RPMI7951 (cell line): ENCODE data around the gene ACADL. TPM values are rescaled to one million over a fixed set of nuclear protein-coding genes. Genes with fewer than 3 reads are reported as not detected.
A peak's percentile ranks its signal among the peaks of the same experiment; 100 is the strongest.

Experiments
- DNase-seq: peaks from one replicate; pipeline ENCODE4 v3.0.0-alpha.2; 2012; ENCODE audit warnings: low read depth
- total RNA-seq: library from RNA; depleted of rRNA; stranded (reverse); fragments of >200 nt; shearing (Covaris generic); gene quantifications from 2 replicates; pipeline ENCODE4 v1.2.3, GENCODE V29; 2014; rRNA removed

The ACADL gene
- not detected in 2 replicates for total RNA-seq

DNA sequence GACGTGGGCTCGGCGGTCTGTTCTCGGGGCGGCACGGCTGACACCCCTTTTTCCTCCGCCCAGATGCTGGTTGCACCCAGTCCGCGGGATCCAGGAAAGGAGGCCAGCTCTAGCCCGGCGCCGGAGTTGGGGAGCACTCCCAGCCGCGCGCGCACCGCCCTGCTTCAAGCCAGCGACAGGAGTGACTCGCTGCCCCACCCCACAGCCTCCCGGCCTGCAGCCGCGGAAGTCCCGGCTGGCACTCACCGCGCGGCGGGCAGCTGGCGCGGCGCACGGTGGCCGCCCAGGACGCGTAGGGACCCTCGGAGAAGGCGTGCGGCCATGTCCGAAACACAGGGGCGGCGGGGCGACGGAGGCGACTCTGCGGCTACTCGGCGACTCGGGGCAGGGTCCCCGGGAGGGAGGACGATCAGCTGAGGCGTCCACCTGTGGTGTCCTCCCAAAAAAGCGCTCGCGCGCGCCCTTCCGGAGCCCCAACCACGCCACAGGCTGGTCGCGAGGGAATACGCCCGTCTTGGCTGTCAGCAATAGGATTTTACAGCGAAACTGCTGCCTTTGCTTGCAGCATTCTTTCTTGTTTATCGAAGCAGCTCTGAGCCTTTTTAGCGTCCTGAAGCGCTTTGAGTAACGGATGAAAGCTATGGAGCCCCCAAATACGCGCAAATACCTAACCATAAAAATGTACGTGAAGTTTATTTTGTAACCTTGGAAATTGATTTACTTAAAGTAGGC lies at the start of gene ACADL:
ACADL (minus strand) TSS at position 507 of the 732 bp plus-strand sequence; CDS start at position 323, 184 bp downstream.
- peak; percentile 35 for DNase-seq

DNA sequence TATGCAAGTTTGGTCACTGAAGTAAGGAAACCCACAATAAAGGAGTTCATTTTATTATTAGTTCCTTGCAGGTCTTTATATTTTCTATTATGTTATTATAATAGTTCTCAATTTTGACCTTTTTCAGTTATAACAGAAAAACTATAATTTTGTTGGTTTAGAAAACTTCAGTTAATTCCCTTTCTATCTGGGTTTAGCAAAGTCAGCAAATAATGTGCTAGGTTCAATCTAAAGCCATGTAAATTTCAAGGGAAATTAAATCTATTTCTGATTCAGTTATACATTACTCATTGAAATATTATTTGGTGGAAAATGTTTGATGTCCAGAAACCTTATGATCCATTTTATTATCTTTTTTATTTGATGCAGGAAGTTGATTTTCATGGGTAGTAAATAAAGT lies 46.1 kb upstream of the ACADL start:
- DNase-seq: no peak

DNA sequence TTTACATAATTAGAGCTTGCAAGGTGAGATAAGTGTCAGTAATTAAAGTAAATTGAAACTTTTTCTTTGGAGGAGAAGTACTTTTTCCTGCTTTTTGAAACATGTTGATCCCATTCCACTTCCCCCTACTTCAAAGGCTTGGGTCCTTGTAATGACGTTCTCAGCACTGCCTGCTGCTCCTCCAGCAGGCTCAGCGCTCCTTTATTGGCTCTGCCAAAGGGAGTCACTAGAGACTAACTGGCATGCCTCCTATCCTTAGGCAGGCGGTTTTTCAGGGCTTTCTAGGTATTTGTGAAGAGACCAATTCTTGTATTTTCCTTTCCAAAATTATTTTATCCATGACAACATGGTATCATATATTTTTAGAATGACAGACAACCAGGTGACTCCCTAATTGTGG lies 43.9 kb upstream of the ACADL start:
- no peak for DNase-seq

- no peak for DNase-seq
Observed at GRCh38 chr2:210268281-210268680, 43.0 kb upstream of the ACADL start.

DNA sequence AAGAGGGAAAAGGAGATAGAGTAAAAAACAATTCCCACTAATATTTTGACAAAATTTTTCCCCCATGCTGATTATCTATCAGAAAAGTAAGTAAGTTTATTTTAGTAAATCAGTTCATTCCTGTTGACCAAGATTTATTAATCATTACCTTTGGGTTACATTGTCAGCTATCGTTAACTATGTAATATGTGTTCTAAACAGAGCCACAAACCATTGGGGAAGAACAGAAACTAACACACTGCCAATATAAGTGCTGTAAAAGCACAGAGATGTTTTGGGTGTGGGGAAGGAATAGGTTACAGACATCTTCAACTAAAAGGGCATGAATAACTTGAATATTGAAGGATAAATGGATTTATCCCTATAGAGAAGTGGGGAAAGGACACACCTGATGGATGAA lies 42.5 kb upstream of the ACADL start:
- no peak for DNase-seq

GRCh38 chr2:210264282-210264681 lies 39.0 kb upstream of the ACADL start:
- DNase-seq: no peak

DNA sequence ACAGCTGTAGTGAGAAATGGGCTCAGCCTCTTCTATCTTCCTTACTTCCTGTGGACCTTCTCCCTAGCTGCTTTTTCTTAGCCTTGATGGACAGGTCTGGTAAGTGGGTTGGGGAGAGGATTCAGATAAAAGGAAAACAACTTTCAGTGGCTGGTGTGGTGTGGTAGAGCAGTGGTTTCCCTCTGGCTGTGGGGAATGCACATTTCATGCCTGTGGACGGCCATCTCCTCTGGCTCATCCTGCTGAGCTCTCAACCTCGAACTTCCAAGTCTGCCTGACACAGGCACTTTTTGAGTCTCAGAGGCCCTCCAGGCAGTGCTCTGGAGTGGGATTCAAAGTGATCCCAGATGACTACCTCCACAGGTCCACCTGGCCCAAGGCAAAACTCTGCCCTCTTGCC lies 38.6 kb upstream of the ACADL start:
- no peak for DNase-seq

GRCh38 chr2:210262036-210262435 lies 36.8 kb upstream of the ACADL start:
- DNase-seq: no peak

GRCh38 chr2:210259687-210260086 lies 34.4 kb upstream of the ACADL start:
- no peak for DNase-seq

GRCh38 chr2:210252699-210253606 lies 27.7 kb upstream of the ACADL start:
- no peak for DNase-seq

DNA sequence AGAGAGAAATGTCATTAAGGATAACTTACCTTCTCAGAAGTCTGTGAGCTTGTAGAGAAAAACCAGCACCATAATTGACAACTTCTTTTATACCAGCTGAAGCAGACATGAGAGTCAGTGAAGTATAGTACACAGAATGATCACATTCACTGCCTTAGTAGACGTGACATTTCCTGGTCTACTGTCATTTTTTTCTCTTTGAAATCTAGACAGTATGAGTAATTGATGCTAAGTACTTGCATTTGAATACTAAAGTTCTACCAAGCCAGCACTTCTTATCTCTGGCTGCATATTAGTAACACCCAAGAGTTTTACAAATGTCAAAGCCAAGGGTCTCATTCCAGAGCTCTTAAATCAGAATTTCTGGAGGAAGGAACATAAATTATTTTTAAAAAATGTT lies 25.4 kb upstream of the ACADL start:
- DNase-seq: no peak

- no peak for DNase-seq
Observed at GRCh38 chr2:210233487-210233886, 8.2 kb upstream of the ACADL start.

DNA sequence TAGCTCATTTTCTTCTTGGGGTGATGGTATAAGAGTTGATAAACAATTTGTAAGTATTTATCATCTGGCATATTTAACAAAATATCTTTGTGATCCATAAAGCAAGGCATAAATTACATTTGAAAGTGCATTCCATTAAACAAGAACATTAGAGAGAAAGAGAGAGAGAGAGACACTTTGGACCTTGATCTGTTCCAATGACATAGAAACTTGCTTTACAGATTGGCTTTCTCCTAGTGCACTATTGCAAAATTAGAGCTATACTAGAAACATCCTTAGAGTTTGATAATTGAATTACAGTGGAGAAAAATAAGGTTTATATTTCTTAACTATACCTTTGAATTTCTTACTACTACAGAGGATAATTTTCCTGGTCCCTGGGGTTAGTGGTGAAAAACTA lies 5.7 kb upstream of the ACADL start:
- no peak for DNase-seq

DNA sequence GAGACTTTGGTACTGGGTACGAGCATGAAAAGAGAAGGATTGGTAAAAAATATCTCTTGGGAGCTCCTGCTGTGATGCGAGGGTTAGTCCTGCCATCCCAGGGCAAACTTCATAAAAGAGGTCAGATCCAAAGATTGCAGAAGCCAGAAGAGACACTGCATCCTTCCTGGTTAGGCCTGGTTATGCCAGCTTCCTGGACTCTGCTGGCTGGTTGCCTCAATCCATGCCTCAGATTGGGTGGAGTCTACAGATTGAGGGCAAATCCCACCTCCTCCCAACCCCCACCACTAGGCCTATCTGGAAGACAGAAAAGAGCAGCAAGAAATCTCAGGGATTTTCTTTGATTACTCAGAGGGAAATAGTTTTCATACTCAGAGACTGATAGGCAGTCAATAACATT lies 5.3 kb upstream of the ACADL start:
- DNase-seq: no peak

DNA sequence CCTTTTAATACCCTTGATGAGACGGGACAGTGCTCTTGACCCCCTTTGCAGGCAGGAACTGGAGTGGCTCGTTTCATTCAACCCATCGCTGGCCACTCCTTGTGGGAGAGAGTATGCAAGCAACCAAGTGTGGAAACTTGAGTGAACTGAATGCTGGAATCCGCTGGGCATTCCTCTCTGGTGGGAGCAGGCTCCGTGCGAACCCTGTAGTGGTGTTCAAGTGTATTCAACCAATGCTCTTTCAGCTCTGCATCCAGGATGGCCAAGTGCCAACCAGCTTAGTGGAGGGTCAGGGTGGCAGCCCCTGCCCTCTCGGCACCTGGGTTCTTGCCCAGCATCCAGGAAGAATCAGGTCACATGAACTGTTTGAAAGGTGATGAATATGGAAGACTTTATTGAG lies 3.3 kb upstream of the ACADL start:
- no peak for DNase-seq

DNA sequence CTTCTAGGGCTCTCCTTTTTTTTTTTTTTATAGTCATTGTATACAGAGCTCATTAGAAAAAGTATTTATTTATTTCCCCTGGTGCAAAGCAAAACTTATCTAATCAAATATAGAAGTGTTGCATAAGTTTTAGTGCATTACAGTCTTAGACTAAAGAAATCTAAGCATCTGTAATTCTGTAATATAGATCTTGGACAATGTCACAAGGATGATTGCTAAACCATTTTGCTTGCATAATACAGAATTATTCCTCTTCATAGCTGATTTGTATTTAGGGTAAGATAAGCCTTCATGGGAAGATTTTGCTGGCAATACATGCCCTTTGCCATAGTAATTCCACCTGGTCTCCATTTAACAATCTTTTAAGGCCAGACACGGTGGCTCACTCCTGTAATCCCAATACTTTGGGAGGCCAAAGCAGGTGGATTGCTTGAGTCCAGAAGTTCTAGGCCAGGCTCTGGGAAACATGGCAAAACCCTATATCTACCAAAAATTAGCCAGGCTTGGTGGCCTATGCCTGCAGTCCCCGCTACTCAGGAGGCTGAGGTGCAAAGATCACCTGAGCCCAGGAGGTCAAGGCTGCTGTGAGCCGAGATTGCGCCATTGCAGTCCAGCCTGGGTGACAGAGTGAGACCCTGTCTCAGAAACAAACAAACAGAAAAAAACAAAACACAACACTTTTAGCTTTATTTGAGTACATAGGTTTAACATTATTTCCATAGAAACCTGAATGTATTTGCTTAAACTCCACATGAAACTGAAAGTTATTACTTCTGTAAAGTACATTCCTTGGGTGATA lies 2.2 kb upstream of the ACADL start:
- DNase-seq: no peak

GRCh38 chr2:210226223-210226622 lies 976 bp upstream of the ACADL start:
- no peak for DNase-seq

GRCh38 chr2:210224591-210224940 lies 681 bp downstream of the ACADL start:
- no peak for DNase-seq

GRCh38 chr2:210215120-210215519 lies 10.1 kb downstream of the ACADL start:
- DNase-seq: no peak

DNA sequence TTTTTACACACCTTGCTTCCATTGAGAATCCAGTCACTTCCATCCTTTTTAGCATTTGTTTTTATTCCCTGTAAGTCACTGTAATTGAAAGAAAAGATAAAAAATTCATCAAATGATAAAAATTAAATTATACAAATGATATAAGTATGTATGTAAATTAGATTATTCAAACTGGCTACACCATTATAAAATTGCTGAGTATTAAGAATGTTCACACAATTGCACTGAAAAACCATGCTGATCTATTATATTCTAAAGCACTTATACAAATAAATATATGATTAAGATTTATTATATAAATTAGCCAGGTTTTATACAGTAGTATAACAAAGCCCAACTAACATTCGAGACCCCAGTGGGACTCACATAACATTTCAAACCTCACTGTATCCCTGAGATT lies 15.1 kb downstream of the ACADL start:
- no peak for DNase-seq

GRCh38 chr2:210207929-210208328 lies 17.3 kb downstream of the ACADL start:
- no peak for DNase-seq

DNA sequence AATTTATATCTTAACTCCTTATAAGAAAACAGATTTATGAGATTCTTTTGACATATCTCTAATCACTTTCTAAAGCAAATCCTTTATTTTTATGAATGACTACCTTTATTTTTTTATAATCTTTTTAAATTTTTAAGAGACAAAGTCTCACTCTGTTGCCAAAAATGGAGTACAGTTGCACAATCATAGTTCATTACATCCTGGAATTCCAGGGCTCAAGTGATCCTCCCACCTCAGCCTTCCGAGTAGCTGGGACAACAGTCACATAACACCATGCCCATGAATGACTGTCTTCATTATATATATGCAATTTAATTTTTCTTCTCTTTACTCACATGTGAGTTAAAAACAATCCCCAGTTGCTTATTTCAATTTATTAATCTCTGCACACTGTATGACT lies 21.7 kb downstream of the ACADL start:
- DNase-seq: no peak
